Measurements from ENCODE around the gene SYCN.

- no peak for TF ChIP-seq CTCF (IDR thresholded peaks at IDR 0.05)
- no peak for TF ChIP-seq POLR2A (IDR thresholded peaks at IDR 0.05)
Observed at GRCh38 chr19:39199025-39199424, 5.0 kb downstream of the SYCN start.

Data from lower leg skin (tissue), 3 donors.